Measurements from ENCODE around the gene RNF157. TPM values are rescaled to one million over a fixed set of nuclear protein-coding genes. Genes with fewer than 3 reads are reported as not detected.

RNF157 gene
- total and polyA plus RNA-seq, 2 of the 13 experiments (the other 11 are each of a cell fraction or from before 2014, with no cell fraction given): 0.44 to 1.5 TPM

DNA sequence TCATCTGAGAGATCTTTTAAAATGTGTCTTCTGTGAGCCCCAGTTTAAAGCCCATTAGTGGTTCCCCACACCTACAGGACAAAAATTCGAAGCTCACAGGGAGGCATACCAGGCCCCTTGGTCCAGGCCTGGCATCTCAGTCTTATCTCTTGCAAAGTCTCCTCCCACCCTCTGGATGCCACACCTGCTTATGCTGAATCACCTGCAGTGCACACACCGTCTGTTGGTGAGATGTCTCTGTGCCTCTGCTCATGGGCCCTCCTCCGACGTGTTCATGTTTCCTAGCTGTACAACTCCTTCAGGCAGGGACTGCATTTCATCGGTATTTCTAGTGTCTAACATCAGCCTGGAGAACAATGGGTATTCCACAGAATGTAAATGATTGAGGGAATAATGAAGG lies 41.6 kb downstream of the RNF157 start:
- ChIA-PET POLR2A (no interaction called here), CTCF (ENCODE audit: low intra/inter-chr PET ratio, low total read pairs) (no interaction called here)
- no peak for FAIRE-seq
- no peak overlapping the region for H3K27ac ChIP-seq (ENCODE audit: extremely low read length, insufficient read depth, low read length)
- peaks cover 0 to 3% of the 10 kb centered on the region in 2 experiments; a peak in 1 of 5 replicates for H3K27me3 ChIP-seq (ENCODE audit: control insufficient read depth in 1 of 2, insufficient read depth in 2 of 2, low read length in 2 of 2)
- H3K4me2 ChIP-seq (ENCODE audit: low read depth, low read length): no peak overlapping the region
- in situ Hi-C loops (cut with HindIII; ENCODE audit: extremely low pct_ligation_motif_present, low pct_unique_long_range_greater_than_20kb) (no loop called here), intact Hi-C loops (cut with micrococcal nuclease; ENCODE audit: unreplicated experiment) (no loop called here)
- ATAC-seq: no peak
- H3K9me3 ChIP-seq (ENCODE audit: low read length): no peaks in the 10 kb centered on the region
- BruUV-seq (replicated peaks): no TSS peak
- DNase-seq (ENCODE audit: low spot score): no peak
- H3K36me3 ChIP-seq (replicated peaks in 1 of 2; ENCODE audit: control insufficient read depth in 1 of 2, insufficient read depth in 2 of 2, low read length in 2 of 2): no peaks in the 10 kb centered on the region
- H2AFZ ChIP-seq (ENCODE audit: low read length): no peak overlapping the region
- whole genome bisulfite sequencing (ENCODE audit: low lambda C conversion rate): 50% methylated on average over 5 of the region's 5 CpGs
- no peak for TF ChIP-seq ZNF20 (CRISPR knock-in tag; IDR thresholded peaks at IDR 0.05)
- no peak for TF ChIP-seq ZNF460 (CRISPR knock-in tag; IDR thresholded peaks at IDR 0.05; ENCODE audit: borderline replicate concordance)
- TF ChIP-seq HOMEZ (CRISPR knock-in tag; IDR thresholded peaks at IDR 0.05; ENCODE audit: low read depth): no peak
- no peak for TF ChIP-seq GZF1 (CRISPR knock-in tag; IDR thresholded peaks at IDR 0.05)
- TF ChIP-seq SRY (CRISPR knock-in tag; IDR thresholded peaks at IDR 0.05): no peak
- no peak for TF ChIP-seq ZNF607 (CRISPR knock-in tag; IDR thresholded peaks at IDR 0.05; ENCODE audit: borderline replicate concordance)
- TF ChIP-seq SMARCC2 (IDR thresholded peaks at IDR 0.05): no peak
- TF ChIP-seq ZNF501 (CRISPR knock-in tag; IDR thresholded peaks at IDR 0.05): no peak
- no peak for TF ChIP-seq PPARG (CRISPR knock-in tag; conservative IDR thresholded peaks at IDR 0.05)
- no peak for TF ChIP-seq ZNF337 (CRISPR knock-in tag; IDR thresholded peaks at IDR 0.05; ENCODE audit: borderline replicate concordance, low read depth)
- no peak for TF ChIP-seq ASH2L (IDR thresholded peaks at IDR 0.05; ENCODE audit: insufficient read length, low read depth, low read length)
- no peak for TF ChIP-seq FOXO1 (CRISPR knock-in tag; IDR thresholded peaks at IDR 0.05)
- TF ChIP-seq ZNF18 (CRISPR knock-in tag; IDR thresholded peaks at IDR 0.05; ENCODE audit: insufficient replicate concordance): no peak
- TF ChIP-seq KLF11 (CRISPR knock-in tag; IDR thresholded peaks at IDR 0.05): no peak
- no peak for TF ChIP-seq ZNF775 (CRISPR knock-in tag; IDR thresholded peaks at IDR 0.05; ENCODE audit: borderline replicate concordance)
- no peak overlapping the region for H3K4me3 ChIP-seq (replicated peaks in 1 of 3; ENCODE audit: insufficient read depth in 1 of 3, low read depth in 2 of 3, low read length in 3 of 3)
- H3K79me2 ChIP-seq (ENCODE audit: insufficient read depth, low read length): no peaks in the 10 kb centered on the region
- H3K9ac ChIP-seq (ENCODE audit: insufficient read depth, low read depth, low read length): no peak overlapping the region
- H4K20me1 ChIP-seq (ENCODE audit: insufficient read depth, low read length): no peaks in the 10 kb centered on the region
- H3K4me1 ChIP-seq (ENCODE audit: insufficient read depth, low read length): no peaks in the 10 kb centered on the region
